Measurements from ENCODE around the gene MAD2L2.

MAD2L2 gene

DNA sequence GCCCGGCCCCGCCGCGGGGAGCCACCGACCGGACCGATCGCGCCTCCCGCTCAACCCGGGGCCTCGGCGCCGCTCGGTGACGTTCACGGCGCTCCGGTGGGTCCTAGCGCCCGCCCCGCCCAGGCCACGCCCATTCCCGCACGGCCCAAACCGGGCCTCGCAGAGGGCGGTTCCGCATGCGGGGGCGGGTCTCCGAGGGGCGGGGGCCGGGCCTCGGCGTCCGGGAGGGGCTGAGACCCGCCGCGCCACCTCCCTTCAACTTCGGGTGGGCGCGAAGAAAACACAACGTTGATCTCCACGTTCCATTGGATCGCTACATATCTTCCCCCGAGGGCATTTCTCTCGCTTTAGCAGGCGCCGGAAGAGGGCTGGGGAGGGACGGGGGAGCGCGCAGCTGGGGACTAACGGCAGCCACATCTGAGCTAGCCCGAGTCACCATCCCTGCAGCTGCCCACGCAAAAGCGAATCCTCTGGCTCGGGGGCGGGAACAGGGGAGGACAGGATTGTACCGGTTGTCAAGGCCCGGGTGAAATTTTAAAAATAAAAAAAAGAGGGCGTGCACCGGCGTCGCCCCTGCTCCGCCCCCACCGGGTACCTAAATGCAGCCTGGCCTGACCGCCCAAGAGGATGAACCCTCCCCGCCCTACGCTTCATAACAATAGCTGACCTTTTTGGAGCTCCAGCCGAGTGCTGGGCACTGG lies at the start of gene MAD2L2:
MAD2L2 (minus strand) TSS at position 78 of the 701 bp plus-strand sequence. CDS start 547 bp downstream, outside the sequence.
- no peak for DNase-seq (ENCODE audit: low read depth)
- no peak for TF ChIP-seq CTCF (IDR thresholded peaks at IDR 0.05; ENCODE audit: control insufficient read depth, extremely low read depth, insufficient read depth)
- peak within 1 kb of the TSS; percentile 87 for H3K4me3 ChIP-seq (ENCODE audit: low read depth, low read length)

- no peak for DNase-seq (ENCODE audit: low read depth)
- no peak overlapping the region for H3K4me3 ChIP-seq (ENCODE audit: low read depth, low read length)
- TF ChIP-seq CTCF (IDR thresholded peaks at IDR 0.05; ENCODE audit: control insufficient read depth, extremely low read depth, insufficient read depth): no peak
Measured at GRCh38 chr1:11730429-11730891, 49.5 kb upstream of the MAD2L2 start.

GRCh38 chr1:11729498-11730428 lies 48.8 kb upstream of the MAD2L2 start:
- no peak for TF ChIP-seq CTCF (IDR thresholded peaks at IDR 0.05; ENCODE audit: control insufficient read depth, extremely low read depth, insufficient read depth)
- DNase-seq (ENCODE audit: low read depth): no peak
- H3K4me3 ChIP-seq (ENCODE audit: low read depth, low read length): no peak overlapping the region

DNA sequence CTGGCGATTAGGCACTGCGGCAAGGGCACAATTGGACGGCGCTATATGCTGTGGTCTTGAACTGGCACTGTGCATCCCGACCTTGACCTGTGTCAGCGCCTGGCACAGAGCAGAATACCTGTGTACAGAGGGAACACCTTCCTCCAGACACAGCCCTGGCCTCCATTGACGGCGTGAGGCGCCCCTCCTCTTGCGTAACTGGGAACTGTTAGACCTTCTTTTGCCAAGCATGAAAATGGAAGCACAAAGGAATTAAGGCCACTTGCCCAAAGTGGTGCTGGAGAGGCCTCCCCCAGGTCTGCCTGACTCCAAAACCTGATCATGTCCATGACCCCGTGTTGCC lies 48.2 kb upstream of the MAD2L2 start:
- TF ChIP-seq CTCF (IDR thresholded peaks at IDR 0.05; ENCODE audit: control insufficient read depth, extremely low read depth, insufficient read depth): no peak
- no peak for DNase-seq (ENCODE audit: low read depth)

DNA sequence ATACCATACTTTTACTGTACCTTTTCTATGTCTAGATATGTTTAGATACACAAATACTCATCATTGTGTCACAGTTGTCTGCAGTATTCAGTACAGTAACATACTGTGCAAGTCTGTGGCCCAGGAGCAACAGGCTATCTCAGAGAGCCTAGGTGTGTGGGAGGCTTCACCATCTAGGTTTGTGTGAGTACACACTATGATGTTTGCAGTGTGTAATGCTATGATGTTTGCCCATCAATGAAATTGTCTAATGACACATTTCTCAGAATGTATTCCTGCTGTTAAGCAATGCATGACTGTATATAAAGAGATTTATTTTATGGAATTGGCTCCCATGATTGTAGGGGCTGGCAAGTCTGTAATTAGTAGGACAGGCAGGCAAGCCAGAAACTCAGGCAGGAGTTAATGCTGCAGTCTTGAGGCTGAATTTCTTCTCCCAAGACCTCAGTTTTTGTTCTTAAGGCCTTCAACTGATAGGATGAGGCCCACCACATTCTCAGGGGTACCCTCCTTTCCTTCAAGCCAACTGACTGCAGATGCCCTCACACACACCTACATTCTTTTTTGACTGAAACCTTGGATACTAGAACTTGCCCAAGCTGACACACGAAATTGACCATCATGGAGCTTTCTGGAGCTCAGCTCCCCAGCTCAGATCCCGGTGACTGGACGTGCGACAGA lies 47.3 kb upstream of the MAD2L2 start:
- no peak for DNase-seq (ENCODE audit: low read depth)
- no peak for TF ChIP-seq CTCF (IDR thresholded peaks at IDR 0.05; ENCODE audit: control insufficient read depth, extremely low read depth, insufficient read depth)
- no peak overlapping the region for H3K4me3 ChIP-seq (ENCODE audit: low read depth, low read length)

More for the DNA sequence above, 48.2 kb upstream of the MAD2L2 start:
- no peak overlapping the region for H3K4me3 ChIP-seq (ENCODE audit: low read depth, low read length)

DNA sequence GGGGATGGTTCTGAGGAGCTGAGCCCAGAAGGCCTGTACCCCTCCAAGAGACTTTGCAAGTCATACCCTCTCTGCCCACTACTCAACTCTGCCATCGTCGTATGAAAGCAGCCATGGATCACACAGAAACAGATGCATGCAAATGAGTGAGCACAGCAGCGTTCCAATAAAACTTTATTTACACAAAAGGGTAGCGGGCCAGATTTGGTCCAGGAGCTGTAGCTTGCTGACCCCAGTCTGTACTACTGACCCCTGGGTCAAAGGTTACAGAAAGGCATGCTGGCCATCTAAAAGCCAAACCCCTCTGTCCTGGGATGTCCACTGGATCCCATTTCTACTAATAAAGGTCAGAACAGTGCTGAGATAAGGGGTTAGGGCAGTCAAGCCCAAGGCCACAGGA lies 46.2 kb upstream of the MAD2L2 start:
- no peak for DNase-seq (ENCODE audit: low read depth)
- TF ChIP-seq CTCF (IDR thresholded peaks at IDR 0.05; ENCODE audit: control insufficient read depth, extremely low read depth, insufficient read depth): no peak
- H3K4me3 ChIP-seq (ENCODE audit: low read depth, low read length): no peak overlapping the region

Measured in LNCaP clone FGC (cell line).